ENCODE measurements around the gene AIG1. TPM values are rescaled to one million over a fixed set of nuclear protein-coding genes. Genes with fewer than 3 reads are reported as not detected.

Gene AIG1
- total RNA-seq, 1 experiment from 2014 or later = 51.1 TPM

GRCh38 chr6:143369971-143370370 is 309.3 kb downstream of the AIG1 start:
- DNase-seq (ENCODE audit: low read depth, low spot score) (no peak), ATAC-seq (no peak)
- Histone ChIP-seq H3K36me3 (ENCODE audit: control insufficient read depth in 1 of 2, insufficient read depth in 2 of 2, low read length in 2 of 2) (no peaks in the 10 kb centered on the region), H3K9me3 (ENCODE audit: control insufficient read depth in 1 of 2, insufficient read depth in 1 of 2, low read depth in 1 of 2, low read length in 2 of 2) (no peaks in the 10 kb centered on the region), H3K27ac (ENCODE audit: low read depth, low read length) (no peak overlapping the region), H2AFZ (ENCODE audit: low read depth, low read length, poor library complexity, severe bottlenecking) (no peak overlapping the region), H3K4me3 (replicated peaks in 1 of 2; ENCODE audit: low read depth in 1 of 2, low read length in 2 of 2) (no peak overlapping the region), H3K4me1 (ENCODE audit: control insufficient read depth in 1 of 2, insufficient read depth in 2 of 2, low read length in 2 of 2) (no peaks in the 10 kb centered on the region), H3K9me2 (ENCODE audit: insufficient read depth) (no peaks in the 10 kb centered on the region), H3K4me2 (ENCODE audit: low read length) (no peak overlapping the region), H3K27me3 (ENCODE audit: insufficient read depth, low read length) (no peaks in the 10 kb centered on the region), H3K79me2 (ENCODE audit: insufficient read depth, low read length) (no peaks in the 10 kb centered on the region), H4K20me1 (ENCODE audit: insufficient read depth) (no peaks in the 10 kb centered on the region), H3K9ac (ENCODE audit: low read length) (no peak overlapping the region)
- POLR2A ChIA-PET = no interaction called here
- RAD21 ChIA-PET (ENCODE audit: low non-redundant PET in 1 of 2, low total read pairs in 2 of 2, uncharacterized antibody in 2 of 2, unreplicated experiment in 2 of 2) = no interaction called here
- intact Hi-C loops (cut with micrococcal nuclease) = no loop called here
- TF ChIP-seq EGR1 (IDR thresholded peaks at IDR 0.05; ENCODE audit: low read depth) = no peak
- no peak for TF ChIP-seq CEBPB (IDR thresholded peaks at IDR 0.05; ENCODE audit: low read depth)
- TF ChIP-seq CTCF (IDR thresholded peaks at IDR 0.05 in 2 of 3, conservative IDR thresholded peaks at IDR 0.05 in 1 of 3; ENCODE audit: borderline replicate concordance in 1 of 3, insufficient read depth in 1 of 3, low read depth in 2 of 3, low read length in 2 of 3) = no peak
- TF ChIP-seq EZH2phosphoT487 (IDR thresholded peaks at IDR 0.05; ENCODE audit: borderline replicate concordance) = no peak
- no peak for TF ChIP-seq POLR2A (IDR thresholded peaks at IDR 0.05; ENCODE audit: borderline replicate concordance, extremely low read depth, insufficient read depth, insufficient read length)
- no peak for TF ChIP-seq ZNF274 (IDR thresholded peaks at IDR 0.05; ENCODE audit: low read depth, low read length)
- no peak for TF ChIP-seq REST (IDR thresholded peaks at IDR 0.05; ENCODE audit: low read depth)
- TF ChIP-seq YY1 (IDR thresholded peaks at IDR 0.05; ENCODE audit: extremely low read depth, insufficient replicate concordance, low read depth, low read length) = no peak
- TF ChIP-seq SP1 (IDR thresholded peaks at IDR 0.05; ENCODE audit: low read depth) = no peak
- no peak for TF ChIP-seq TCF7L2 (IDR thresholded peaks at IDR 0.05; ENCODE audit: borderline replicate concordance, extremely low read depth, insufficient read depth, insufficient read length)
- no peak for TF ChIP-seq SIN3A (IDR thresholded peaks at IDR 0.05; ENCODE audit: low read depth)
- no peak for TF ChIP-seq EZH2 (IDR thresholded peaks at IDR 0.05)
- no peak for TF ChIP-seq POLR2AphosphoS5 (IDR thresholded peaks at IDR 0.05; ENCODE audit: low read depth, low read length)
- no TSS peak for BruUV-seq (replicated peaks)
- CTCF ChIA-PET = no interaction called here
